WTC11 (cell line): ENCODE results near the gene ANAPC16. TPM values are rescaled to one million over a fixed set of nuclear protein-coding genes. Genes with fewer than 3 reads are reported as not detected.
A peak's percentile ranks its signal among the peaks of the same experiment; 100 is the strongest.

Source experiments
- ATAC-seq: fragments of 200-7000 bp; cut with Tn5 transposase; 2 replicates; pipeline ENCODE4 v1.10.0; 2021; ENCODE audit warnings: mild to moderate bottlenecking, moderate library complexity
- CTCF ChIA-PET: fragments of 300-600 bp; sonication (Branson Sonifier 250); formaldehyde crosslinking; loops from one replicate; lab custom pipeline; 2021; ENCODE audit warnings: antibody characterized with exemption; lab: Charles Lee
- POLR2A ChIA-PET: fragments of 350-600 bp; sonication (Branson Sonifier 250); formaldehyde crosslinking; loops from one replicate; lab custom pipeline; 2021; ENCODE audit warnings: antibody characterized with exemption; lab: Charles Lee
- DNase-seq: peaks from one replicate; pipeline ENCODE4 v3.0.0; 2021; ENCODE audit warnings: low spot score
- H3K27ac Mint-ChIP-seq: 2 replicates; pipeline ENCODE4 v1.8.0; 2021; ENCODE audit warnings: mixed read lengths
- H3K27me3 Mint-ChIP-seq: 2 replicates; pipeline ENCODE4 v1.8.0; 2021; ENCODE audit warnings: low read depth, mild to moderate bottlenecking, moderate library complexity, mixed read lengths
- H3K36me3 Mint-ChIP-seq: 2 replicates; pipeline ENCODE4 v1.8.0; 2021; ENCODE audit warnings: mixed read lengths
- H3K4me1 Mint-ChIP-seq: 2 replicates; pipeline ENCODE4 v1.8.0; 2022; ENCODE audit warnings: mixed read lengths
- H3K4me3 Mint-ChIP-seq: 2 replicates; pipeline ENCODE4 v1.8.0; 2021; ENCODE audit warnings: mild to moderate bottlenecking, moderate library complexity, mixed read lengths
- H3K9me3 Mint-ChIP-seq: 2 replicates; pipeline ENCODE4 v1.8.0; 2021; ENCODE audit warnings: mixed read lengths
- ARID4B ChIP-seq: sonication (generic); formaldehyde crosslinking; IDR thresholded peaks from 2 replicates; pipeline ENCODE4 v1.8.0; 2023; ENCODE audit warnings: missing genetic modification reagents, mild to moderate bottlenecking, borderline replicate concordance
- CBFB ChIP-seq: sonication (generic); formaldehyde crosslinking; IDR thresholded peaks from 2 replicates; pipeline ENCODE4 v1.8.1; 2022; ENCODE audit warnings: mild to moderate bottlenecking, low read depth, missing genetic modification reagents
- CREB1 ChIP-seq: sonication (generic); formaldehyde crosslinking; IDR thresholded peaks from 2 replicates; pipeline ENCODE4 v1.8.0; 2023; ENCODE audit warnings: mild to moderate bottlenecking, missing genetic modification reagents
- FOXJ3 ChIP-seq: sonication (generic); formaldehyde crosslinking; IDR thresholded peaks from 2 replicates; pipeline ENCODE4 v1.9.0; 2021; ENCODE audit warnings: missing genetic modification reagents, mild to moderate bottlenecking, borderline replicate concordance
- FOXK1 ChIP-seq: sonication (generic); formaldehyde crosslinking; IDR thresholded peaks from 2 replicates; pipeline ENCODE4 v1.8.0; 2022; ENCODE audit warnings: mild to moderate bottlenecking, moderate library complexity, missing genetic modification reagents
- FOXP1 ChIP-seq: sonication (generic); formaldehyde crosslinking; IDR thresholded peaks from 2 replicates; pipeline ENCODE4 v1.8.0; 2022; ENCODE audit warnings: missing genetic modification reagents, mild to moderate bottlenecking, moderate library complexity, borderline replicate concordance
- GABPB1 ChIP-seq: sonication (generic); formaldehyde crosslinking; IDR thresholded peaks from 2 replicates; pipeline ENCODE4 v1.8.1; 2023; ENCODE audit warnings: mild to moderate bottlenecking, missing genetic modification reagents
- GRHL2 ChIP-seq: fragments of 250-450 bp; sonication (Bioruptor Pico); IDR thresholded peaks from 2 replicates; pipeline ENCODE4 v1.8.0; 2022; ENCODE audit warnings: mild to moderate bottlenecking, moderate library complexity; ENCODE audit not compliant: insufficient replicate concordance, severe bottlenecking
- IRF2 ChIP-seq: sonication (generic); formaldehyde crosslinking; IDR thresholded peaks from 2 replicates; pipeline ENCODE4 v1.8.0; 2022; ENCODE audit warnings: low read depth, missing genetic modification reagents, borderline replicate concordance
- JUN ChIP-seq: sonication (generic); formaldehyde crosslinking; IDR thresholded peaks from 2 replicates; pipeline ENCODE4 v1.8.0; 2023; ENCODE audit warnings: mild to moderate bottlenecking, missing genetic modification reagents
- MXD4 ChIP-seq: fragments of 250-450 bp; sonication (Bioruptor Pico); IDR thresholded peaks from 2 replicates; pipeline ENCODE4 v1.8.0; 2021; ENCODE audit warnings: mild to moderate bottlenecking, moderate library complexity, borderline replicate concordance
- OVOL2 ChIP-seq: fragments of 250-450 bp; sonication (Bioruptor Pico); IDR thresholded peaks from 2 replicates; pipeline ENCODE4 v1.9.0; 2021; ENCODE audit warnings: mild to moderate bottlenecking, borderline replicate concordance
- RELA ChIP-seq: sonication (generic); formaldehyde crosslinking; IDR thresholded peaks from 2 replicates; pipeline ENCODE4 v1.8.1; 2022; ENCODE audit warnings: missing genetic modification reagents, mild to moderate bottlenecking, borderline replicate concordance
- SMAD4 ChIP-seq: sonication (generic); formaldehyde crosslinking; IDR thresholded peaks from 2 replicates; pipeline ENCODE4 v1.8.0; 2022; ENCODE audit warnings: mild to moderate bottlenecking, missing genetic modification reagents
- TP53 ChIP-seq: sonication (generic); formaldehyde crosslinking; IDR thresholded peaks from 2 replicates; pipeline ENCODE4 v1.8.1; 2023; ENCODE audit warnings: mild to moderate bottlenecking, missing genetic modification reagents
- ZBTB21 ChIP-seq: sonication (generic); formaldehyde crosslinking; IDR thresholded peaks from 2 replicates; pipeline ENCODE4 v1.8.1; 2023; ENCODE audit warnings: mild to moderate bottlenecking, missing genetic modification reagents, borderline replicate concordance
- ZNF121 ChIP-seq: sonication (generic); formaldehyde crosslinking; IDR thresholded peaks from 2 replicates; pipeline ENCODE4 v1.8.0; 2023; ENCODE audit warnings: missing genetic modification reagents
- ZNF263 ChIP-seq: sonication (generic); formaldehyde crosslinking; IDR thresholded peaks from 2 replicates; pipeline ENCODE4 v1.8.1; 2022; ENCODE audit warnings: low read depth, mild to moderate bottlenecking, moderate library complexity, missing genetic modification reagents
- ZNF423 ChIP-seq: fragments of 250-450 bp; sonication (Bioruptor Pico); IDR thresholded peaks from 2 replicates; pipeline ENCODE4 v2.1.2; 2022; ENCODE audit warnings: mild to moderate bottlenecking, moderate library complexity
- ZNF425 ChIP-seq: fragments of 250-450 bp; sonication (Bioruptor Pico); conservative IDR thresholded peaks from 2 replicates; pipeline ENCODE4 v1.9.0; 2021; ENCODE audit warnings: mild to moderate bottlenecking
- total RNA-seq: library from RNA; stranded (reverse); gene quantifications from 3 replicates; pipeline ENCODE4 v1.2.3, GENCODE V29; 2021
- TF ChIP-seq, protein P1 (sequence below): sonication (generic); formaldehyde crosslinking; IDR thresholded peaks from 2 replicates; pipeline ENCODE4 v1.8.1; 2023; ENCODE audit warnings: mild to moderate bottlenecking, moderate library complexity, missing genetic modification reagents
- TF ChIP-seq, protein P2 (sequence below): fragments of 250-450 bp; sonication (Bioruptor Pico); IDR thresholded peaks from 2 replicates; pipeline ENCODE4 v1.9.0; 2021; ENCODE audit warnings: mild to moderate bottlenecking
- TF ChIP-seq, protein P3 (sequence below): sonication (generic); formaldehyde crosslinking; IDR thresholded peaks from 2 replicates; pipeline ENCODE4 v1.8.0; 2023; ENCODE audit warnings: mild to moderate bottlenecking, missing genetic modification reagents
- TF ChIP-seq, protein P4 (sequence below): fragments of 250-450 bp; sonication (Bioruptor Pico); IDR thresholded peaks from 2 replicates; pipeline ENCODE4 v1.8.0; 2021; ENCODE audit warnings: mild to moderate bottlenecking

The ANAPC16 gene
- total RNA-seq, 1 experiment from 2014 or later: 52.3 TPM

DNA sequence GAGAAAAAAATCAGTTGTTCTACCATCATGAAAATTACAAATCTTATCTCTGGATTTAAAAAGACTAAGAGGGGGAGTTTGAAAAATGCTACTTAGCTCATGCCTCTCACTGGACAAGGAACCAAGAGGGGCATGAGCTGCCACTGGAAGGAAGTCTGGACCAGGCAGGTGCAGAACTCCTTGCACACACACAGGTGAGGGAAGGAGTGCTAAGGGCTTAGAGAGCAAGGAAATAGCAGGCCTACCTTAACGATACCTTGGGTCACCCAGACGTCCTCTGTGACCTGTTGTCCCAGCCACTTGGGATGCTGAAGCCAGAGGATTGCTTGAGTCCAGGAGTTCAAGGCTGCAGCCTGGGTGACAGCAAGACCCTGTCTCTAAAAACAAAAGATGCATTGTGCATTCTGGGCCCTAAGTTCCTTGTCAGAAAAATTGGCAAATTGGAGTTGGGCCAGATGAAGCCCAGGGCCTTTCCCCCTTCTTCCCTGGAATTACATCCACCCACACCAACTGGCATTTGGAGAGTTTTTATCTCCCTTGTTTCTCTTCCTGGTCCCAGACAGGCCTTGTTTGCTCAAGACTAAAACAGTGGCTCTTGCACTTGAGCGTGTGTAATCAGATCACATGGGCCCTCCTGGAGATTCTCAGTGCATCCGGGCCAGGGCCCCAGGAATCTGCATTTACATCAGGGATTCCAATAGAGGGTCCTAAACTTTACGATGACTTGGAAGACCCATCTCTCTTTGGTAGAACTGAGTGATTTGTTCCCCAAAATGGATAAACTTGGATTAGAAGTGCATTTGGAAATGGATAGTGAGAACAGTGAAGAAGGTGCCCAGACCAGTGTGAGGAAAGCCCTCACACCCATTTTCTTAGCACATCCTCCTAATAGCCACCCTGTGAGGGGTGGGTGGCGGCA, 60.9 kb downstream of the ANAPC16 start:
- Mint-ChIP-seq H3K9me3 (no peaks in the 10 kb centered on the region), H3K27ac (peak overlapping the region; percentile 79), H3K36me3 (peaks cover 20% of the 10 kb centered on the region), H3K4me1 (peaks cover 35% of the 10 kb centered on the region), H3K4me3 (peak overlapping the region; percentile 95), H3K27me3 (no peaks in the 10 kb centered on the region; the same call in 1 of the 2 replicates)
- DNase-seq (no peak), ATAC-seq (no peak)
- CTCF ChIA-PET: interaction anchor here (0.5 to 5.3 kb wide), 10 partner anchors 14 to 228 kb away, joined by 3 to 75 read pairs (median 8); no protein-coding TSS in a partner anchor
- POLR2A ChIA-PET: interaction anchor here (0.6 to 5.1 kb wide), 18 partner anchors 9 to 183 kb away, joined by 3 to 182 read pairs (median 5); partner anchors contain the start of genes ANAPC16 and ASCC1
- TF ChIP-seq CBFB (CRISPR knock-in tag) (no peak), ZNF263 (CRISPR knock-in tag) (no peak), ZNF423 (CRISPR knock-in tag) (no peak), ZNF425 (CRISPR knock-in tag) (no peak), SMAD4 (CRISPR knock-in tag) (no peak), FOXK1 (CRISPR knock-in tag) (no peak), JUN (CRISPR knock-in tag) (no peak), IRF2 (no peak), OVOL2 (CRISPR knock-in tag) (no peak), GRHL2 (no peak), ZBTB21 (CRISPR knock-in tag) (no peak), MXD4 (CRISPR knock-in tag) (no peak), FOXP1 (peak; percentile 7; the same call in 1 of the 2 replicates), TP53 (no peak), ZNF121 (CRISPR knock-in tag) (no peak), FOXJ3 (no peak), GABPB1 (CRISPR knock-in tag) (0 out of 2 replicates have a peak, but pooled peaks have one; percentile 53), CREB1 (CRISPR knock-in tag) (no peak), ARID4B (no peak), RELA (CRISPR knock-in tag) (no peak)
- TF ChIP-seq, protein P1, sequence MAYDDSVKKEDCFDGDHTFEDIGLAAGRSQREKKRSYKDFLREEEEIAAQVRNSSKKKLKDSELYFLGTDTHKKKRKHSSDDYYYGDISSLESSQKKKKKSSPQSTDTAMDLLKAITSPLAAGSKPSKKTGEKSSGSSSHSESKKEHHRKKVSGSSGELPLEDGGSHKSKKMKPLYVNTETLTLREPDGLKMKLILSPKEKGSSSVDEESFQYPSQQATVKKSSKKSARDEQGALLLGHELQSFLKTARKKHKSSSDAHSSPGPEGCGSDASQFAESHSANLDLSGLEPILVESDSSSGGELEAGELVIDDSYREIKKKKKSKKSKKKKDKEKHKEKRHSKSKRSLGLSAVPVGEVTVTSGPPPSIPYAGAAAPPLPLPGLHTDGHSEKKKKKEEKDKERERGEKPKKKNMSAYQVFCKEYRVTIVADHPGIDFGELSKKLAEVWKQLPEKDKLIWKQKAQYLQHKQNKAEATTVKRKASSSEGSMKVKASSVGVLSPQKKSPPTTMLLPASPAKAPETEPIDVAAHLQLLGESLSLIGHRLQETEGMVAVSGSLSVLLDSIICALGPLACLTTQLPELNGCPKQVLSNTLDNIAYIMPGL (CRISPR knock-in tag): no peak
- TF ChIP-seq, protein P2, sequence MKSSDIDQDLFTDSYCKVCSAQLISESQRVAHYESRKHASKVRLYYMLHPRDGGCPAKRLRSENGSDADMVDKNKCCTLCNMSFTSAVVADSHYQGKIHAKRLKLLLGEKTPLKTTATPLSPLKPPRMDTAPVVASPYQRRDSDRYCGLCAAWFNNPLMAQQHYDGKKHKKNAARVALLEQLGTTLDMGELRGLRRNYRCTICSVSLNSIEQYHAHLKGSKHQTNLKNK (CRISPR knock-in tag): no peak
- TF ChIP-seq, protein P3, sequence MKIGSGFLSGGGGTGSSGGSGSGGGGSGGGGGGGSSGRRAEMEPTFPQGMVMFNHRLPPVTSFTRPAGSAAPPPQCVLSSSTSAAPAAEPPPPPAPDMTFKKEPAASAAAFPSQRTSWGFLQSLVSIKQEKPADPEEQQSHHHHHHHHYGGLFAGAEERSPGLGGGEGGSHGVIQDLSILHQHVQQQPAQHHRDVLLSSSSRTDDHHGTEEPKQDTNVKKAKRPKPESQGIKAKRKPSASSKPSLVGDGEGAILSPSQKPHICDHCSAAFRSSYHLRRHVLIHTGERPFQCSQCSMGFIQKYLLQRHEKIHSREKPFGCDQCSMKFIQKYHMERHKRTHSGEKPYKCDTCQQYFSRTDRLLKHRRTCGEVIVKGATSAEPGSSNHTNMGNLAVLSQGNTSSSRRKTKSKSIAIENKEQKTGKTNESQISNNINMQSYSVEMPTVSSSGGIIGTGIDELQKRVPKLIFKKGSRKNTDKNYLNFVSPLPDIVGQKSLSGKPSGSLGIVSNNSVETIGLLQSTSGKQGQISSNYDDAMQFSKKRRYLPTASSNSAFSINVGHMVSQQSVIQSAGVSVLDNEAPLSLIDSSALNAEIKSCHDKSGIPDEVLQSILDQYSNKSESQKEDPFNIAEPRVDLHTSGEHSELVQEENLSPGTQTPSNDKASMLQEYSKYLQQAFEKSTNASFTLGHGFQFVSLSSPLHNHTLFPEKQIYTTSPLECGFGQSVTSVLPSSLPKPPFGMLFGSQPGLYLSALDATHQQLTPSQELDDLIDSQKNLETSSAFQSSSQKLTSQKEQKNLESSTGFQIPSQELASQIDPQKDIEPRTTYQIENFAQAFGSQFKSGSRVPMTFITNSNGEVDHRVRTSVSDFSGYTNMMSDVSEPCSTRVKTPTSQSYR (CRISPR knock-in tag): no peak
- TF ChIP-seq, protein P4, sequence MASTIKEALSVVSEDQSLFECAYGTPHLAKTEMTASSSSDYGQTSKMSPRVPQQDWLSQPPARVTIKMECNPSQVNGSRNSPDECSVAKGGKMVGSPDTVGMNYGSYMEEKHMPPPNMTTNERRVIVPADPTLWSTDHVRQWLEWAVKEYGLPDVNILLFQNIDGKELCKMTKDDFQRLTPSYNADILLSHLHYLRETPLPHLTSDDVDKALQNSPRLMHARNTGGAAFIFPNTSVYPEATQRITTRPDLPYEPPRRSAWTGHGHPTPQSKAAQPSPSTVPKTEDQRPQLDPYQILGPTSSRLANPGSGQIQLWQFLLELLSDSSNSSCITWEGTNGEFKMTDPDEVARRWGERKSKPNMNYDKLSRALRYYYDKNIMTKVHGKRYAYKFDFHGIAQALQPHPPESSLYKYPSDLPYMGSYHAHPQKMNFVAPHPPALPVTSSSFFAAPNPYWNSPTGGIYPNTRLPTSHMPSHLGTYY (CRISPR knock-in tag): no peak
